Glutamatergic neuron (in vitro differentiated cells): Measurements from ENCODE around the gene TNN. TPM values are rescaled to one million over a fixed set of nuclear protein-coding genes. Genes with fewer than 3 reads are reported as not detected.

Experiments used
- DNase-seq: peaks from one replicate; pipeline ENCODE4 v3.0.0; 2022
- H3K27ac Mint-ChIP-seq: one replicate; pipeline ENCODE4 v1.8.0; 2020; ENCODE audit warnings: mild to moderate bottlenecking, mixed read lengths, inconsistent platforms; ENCODE audit not compliant: unreplicated experiment
- H3K27me3 Mint-ChIP-seq: one replicate; pipeline ENCODE4 v1.8.0; 2020; ENCODE audit warnings: mild to moderate bottlenecking, moderate library complexity, mixed read lengths, inconsistent platforms; ENCODE audit not compliant: unreplicated experiment
- H3K36me3 Mint-ChIP-seq: one replicate; pipeline ENCODE4 v1.8.0; 2020; ENCODE audit warnings: mild to moderate bottlenecking, mixed read lengths, inconsistent platforms; ENCODE audit not compliant: unreplicated experiment
- H3K4me1 Mint-ChIP-seq: one replicate; pipeline ENCODE4 v1.8.0; 2020; ENCODE audit warnings: mild to moderate bottlenecking, low read depth, mixed read lengths, inconsistent platforms; ENCODE audit not compliant: unreplicated experiment
- H3K4me3 Mint-ChIP-seq: one replicate; pipeline ENCODE4 v1.8.0; 2020; ENCODE audit warnings: mild to moderate bottlenecking, mixed read lengths, inconsistent platforms; ENCODE audit not compliant: unreplicated experiment
- H3K9me3 Mint-ChIP-seq: one replicate; pipeline ENCODE4 v1.8.0; 2020; ENCODE audit warnings: mild to moderate bottlenecking, moderate library complexity, mixed read lengths, inconsistent platforms; ENCODE audit not compliant: unreplicated experiment
- CTCF ChIP-seq: fragments of 200-600 bp; sonication (generic); IDR thresholded peaks from one replicate; pipeline ENCODE4 v1.5.0; 2021; ENCODE audit not compliant: partially characterized antibody, unreplicated experiment
- total RNA-seq: library from RNA; stranded (reverse); fragmentation: NEBNext Ultra II Directional; extraction: Animal tissue kit (Norgen Biotek cat#: 25700); gene quantifications from one replicate; pipeline ENCODE4 v1.2.1, GENCODE V29; 2021; ENCODE audit not compliant: unreplicated experiment

Gene TNN
- total RNA-seq, 1 donor from 2014 or later = not detected

DNA sequence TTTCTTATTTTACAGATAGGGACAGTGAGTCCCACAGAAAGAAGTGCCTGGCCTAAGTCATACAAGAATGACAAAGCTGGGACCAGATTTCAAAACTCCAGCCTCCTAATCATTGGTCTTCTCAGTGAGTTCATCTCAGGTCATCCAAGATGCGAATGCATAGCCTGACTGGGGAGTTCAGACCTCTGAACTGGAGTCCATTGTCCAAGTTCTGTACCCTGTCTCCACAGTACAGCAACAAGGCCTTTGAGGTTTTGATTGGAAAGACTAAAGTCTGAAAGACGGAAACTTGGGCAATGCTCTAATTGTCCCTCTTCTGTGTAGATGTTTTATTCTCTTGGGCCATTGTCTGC lies 62.0 kb downstream of the TNN start:
- Mint-ChIP-seq H3K36me3 (no peaks in the 10 kb centered on the region), H3K9me3 (peaks cover 1% of the 10 kb centered on the region), H3K27me3 (no peaks in the 10 kb centered on the region), H3K4me1 (no peaks in the 10 kb centered on the region), H3K4me3 (no peak overlapping the region), H3K27ac (no peak overlapping the region)
- no peak for TF ChIP-seq CTCF
- no peak for DNase-seq

- Mint-ChIP-seq H3K27me3 (no peaks in the 10 kb centered on the region), H3K9me3 (peaks cover 1% of the 10 kb centered on the region), H3K27ac (no peak overlapping the region), H3K4me1 (no peaks in the 10 kb centered on the region), H3K4me3 (no peak overlapping the region), H3K36me3 (no peaks in the 10 kb centered on the region)
- no peak for TF ChIP-seq CTCF
- DNase-seq = no peak
Observed at GRCh38 chr1:175129997-175130648, 62.5 kb downstream of the TNN start.

DNA sequence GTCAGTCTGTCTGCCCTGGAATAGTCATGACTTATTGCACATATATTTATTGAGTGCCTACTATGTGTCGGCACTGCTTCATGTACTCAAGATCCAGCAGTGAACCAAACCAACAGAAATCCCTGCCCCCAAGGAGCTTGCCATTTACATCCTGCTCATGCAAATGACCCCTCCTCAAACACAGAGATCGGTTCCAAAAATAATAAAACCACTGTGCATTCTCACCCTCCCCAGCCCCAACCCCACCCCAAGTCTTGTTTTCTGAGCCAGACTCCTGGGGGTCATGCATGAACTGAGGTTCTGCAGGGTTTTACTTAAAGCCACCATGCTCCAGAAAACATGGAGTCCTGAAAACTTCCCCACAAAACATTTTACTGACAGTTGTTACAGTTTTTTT lies 63.0 kb downstream of the TNN start:
- no peaks in the 10 kb centered on the region for H3K27me3 Mint-ChIP-seq
- TF ChIP-seq CTCF = no peak
- peaks cover 1% of the 10 kb centered on the region for H3K9me3 Mint-ChIP-seq
- no peak overlapping the region for H3K4me3 Mint-ChIP-seq
- no peak for DNase-seq
- H3K4me1 Mint-ChIP-seq = no peaks in the 10 kb centered on the region
- H3K27ac Mint-ChIP-seq = no peak overlapping the region
- H3K36me3 Mint-ChIP-seq = no peaks in the 10 kb centered on the region

DNA sequence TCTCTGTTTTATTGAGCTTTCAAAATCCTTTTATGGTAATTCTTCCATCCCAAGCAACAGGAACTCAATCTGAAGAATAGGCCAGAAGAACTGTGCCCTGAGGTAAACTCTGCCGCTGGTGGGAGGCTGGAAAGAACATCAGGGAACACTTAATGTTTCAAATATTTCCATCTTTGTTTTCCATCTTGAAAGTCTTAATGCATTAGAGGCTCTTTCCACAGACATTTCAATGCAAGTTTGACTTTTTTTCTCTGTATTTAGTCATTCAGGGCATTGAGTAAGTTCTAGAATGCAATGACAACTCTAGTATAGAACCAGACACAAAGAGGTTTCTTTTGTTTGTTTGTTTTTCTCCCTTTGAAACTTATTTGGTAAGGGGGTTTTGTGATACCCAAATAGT lies 63.5 kb downstream of the TNN start:
- H3K27ac Mint-ChIP-seq = no peak overlapping the region
- H3K9me3 Mint-ChIP-seq = no peaks in the 10 kb centered on the region
- H3K36me3 Mint-ChIP-seq = no peaks in the 10 kb centered on the region
- no peak for DNase-seq
- no peak for TF ChIP-seq CTCF
- H3K27me3 Mint-ChIP-seq = no peaks in the 10 kb centered on the region
- H3K4me3 Mint-ChIP-seq = no peak overlapping the region
- no peaks in the 10 kb centered on the region for H3K4me1 Mint-ChIP-seq

GRCh38 chr1:175132436-175132835 lies 64.8 kb downstream of the TNN start:
- Mint-ChIP-seq H3K36me3 (no peaks in the 10 kb centered on the region), H3K4me1 (no peaks in the 10 kb centered on the region), H3K4me3 (no peak overlapping the region), H3K9me3 (no peaks in the 10 kb centered on the region), H3K27ac (no peak overlapping the region), H3K27me3 (no peaks in the 10 kb centered on the region)
- DNase-seq = no peak
- TF ChIP-seq CTCF = no peak
